Stimulated activated CD8-positive, alpha-beta memory T cell treated with anti-CD3 and anti-CD28 coated beads, Interleukin-4, amount 100 ng/mL, for 24 hours (primary cell): ENCODE data around the gene REEP5.
"Not testable (repeated sequence)": the region's sequence is repeated elsewhere in the genome, so short reads cannot be mapped to it uniquely, and the experiment has no call there.

Source experiments
- DNase-seq: peaks from one replicate; pipeline ENCODE4 v3.0.0-alpha.2; 2020; ENCODE audit warnings: low read depth

REEP5 gene

DNA sequence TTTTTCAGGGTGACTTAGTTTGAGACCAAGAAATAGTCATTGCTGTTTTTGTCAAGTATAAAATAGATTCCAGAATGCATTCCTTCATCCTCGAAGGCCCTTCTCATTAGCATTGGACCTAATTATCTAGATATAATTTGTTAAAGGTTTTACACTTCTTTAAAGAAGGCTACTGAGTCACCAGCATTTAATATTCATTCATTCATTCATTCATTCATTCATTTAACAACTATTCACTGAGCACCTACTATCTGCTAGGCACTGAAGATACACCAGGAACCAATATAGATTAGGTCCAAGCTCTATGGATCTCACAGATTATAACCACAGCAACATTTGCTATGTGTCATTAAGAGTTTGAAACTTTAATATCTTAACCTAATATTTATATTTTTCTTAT, 11.1 kb upstream of the REEP5 start:
- no peak for DNase-seq

DNA sequence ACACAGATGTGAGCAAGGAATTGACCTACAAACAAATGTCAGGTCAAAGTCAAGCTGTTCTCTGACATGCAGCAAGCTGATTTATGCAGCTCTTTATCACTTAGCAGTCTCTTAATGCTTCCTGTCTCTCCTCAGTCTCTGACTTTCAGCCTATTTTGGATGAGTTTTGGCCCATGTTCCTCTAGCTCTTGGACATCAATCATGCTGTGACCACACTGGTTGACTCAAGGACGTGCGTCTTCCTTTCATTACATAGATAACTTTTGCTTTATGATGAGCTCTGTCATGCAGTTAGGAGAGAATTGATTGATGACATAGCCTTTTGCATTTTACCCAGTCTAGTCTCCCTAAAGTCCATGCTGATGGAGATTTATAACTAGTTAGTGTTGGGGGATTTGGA, 9.4 kb upstream of the REEP5 start:
- DNase-seq, result no peak

DNA sequence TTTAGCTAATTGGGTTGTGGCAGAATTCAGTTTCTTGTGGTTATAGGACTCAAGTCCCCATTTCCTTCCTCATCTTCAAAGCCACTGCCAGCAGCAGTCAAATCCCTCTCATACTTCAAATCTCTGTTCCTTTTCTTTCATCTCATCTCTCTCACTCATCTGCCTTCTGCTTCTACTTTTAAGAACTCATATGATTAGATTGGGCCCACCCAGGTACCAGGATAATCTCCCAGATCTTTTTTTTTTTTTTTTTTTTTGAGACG, 8.0 kb upstream of the REEP5 start:
- no peak for DNase-seq

DNA sequence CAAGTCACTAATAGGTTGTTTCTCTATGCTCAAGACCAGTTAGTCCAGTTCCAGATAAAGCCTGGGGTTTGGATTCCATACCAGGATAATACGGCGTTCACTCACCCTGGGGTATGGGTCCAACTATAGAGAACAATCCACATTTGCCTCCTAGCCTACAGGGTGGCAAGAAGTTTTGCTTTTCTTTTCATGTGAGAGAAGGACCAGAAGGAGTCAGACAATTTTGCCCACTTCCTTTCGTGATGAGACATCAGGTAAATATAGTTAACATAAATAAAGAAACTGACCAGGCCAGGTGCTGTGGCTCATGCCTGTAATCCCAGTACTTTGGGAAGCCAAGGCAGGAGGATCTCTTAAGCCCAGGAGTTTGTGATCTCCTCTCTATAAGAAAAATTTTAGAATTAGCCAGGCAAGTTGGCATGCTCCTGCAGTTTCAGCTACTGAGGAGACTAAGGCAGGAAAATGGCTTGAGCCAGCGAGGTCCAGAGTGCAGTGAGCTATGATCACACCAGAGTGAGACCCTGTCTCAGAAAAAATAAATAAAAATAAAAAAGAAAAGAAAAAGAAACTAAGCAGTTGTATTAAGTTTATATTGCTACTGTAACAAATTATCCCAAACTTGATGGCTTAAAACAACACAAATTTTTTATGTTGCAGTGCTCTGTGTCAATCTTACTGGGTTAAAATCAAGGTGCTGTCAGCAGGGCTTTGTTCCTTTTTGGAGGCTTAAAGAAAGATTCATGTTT, 7.5 kb upstream of the REEP5 start:
- no peak for DNase-seq

DNA sequence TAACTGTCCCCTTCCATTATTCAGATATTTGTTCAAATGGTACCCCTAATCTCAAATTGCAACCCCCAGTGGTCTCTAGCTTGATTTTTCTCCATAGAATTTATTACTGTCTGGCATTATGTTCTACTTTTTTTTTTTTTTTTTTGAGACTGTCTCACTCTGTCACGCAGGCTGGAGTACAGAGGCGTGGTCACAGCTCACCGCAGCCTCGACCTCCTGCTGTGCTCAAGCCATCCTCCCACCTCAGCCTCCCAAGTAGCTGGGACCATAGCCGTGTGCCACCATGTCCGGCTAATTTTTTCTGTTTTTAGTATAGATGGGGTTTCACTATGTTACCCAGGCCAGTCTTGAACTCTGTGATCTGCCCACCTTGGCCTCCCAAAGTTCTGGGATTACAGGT, 2.0 kb upstream of the REEP5 start:
- no peak for DNase-seq

DNA sequence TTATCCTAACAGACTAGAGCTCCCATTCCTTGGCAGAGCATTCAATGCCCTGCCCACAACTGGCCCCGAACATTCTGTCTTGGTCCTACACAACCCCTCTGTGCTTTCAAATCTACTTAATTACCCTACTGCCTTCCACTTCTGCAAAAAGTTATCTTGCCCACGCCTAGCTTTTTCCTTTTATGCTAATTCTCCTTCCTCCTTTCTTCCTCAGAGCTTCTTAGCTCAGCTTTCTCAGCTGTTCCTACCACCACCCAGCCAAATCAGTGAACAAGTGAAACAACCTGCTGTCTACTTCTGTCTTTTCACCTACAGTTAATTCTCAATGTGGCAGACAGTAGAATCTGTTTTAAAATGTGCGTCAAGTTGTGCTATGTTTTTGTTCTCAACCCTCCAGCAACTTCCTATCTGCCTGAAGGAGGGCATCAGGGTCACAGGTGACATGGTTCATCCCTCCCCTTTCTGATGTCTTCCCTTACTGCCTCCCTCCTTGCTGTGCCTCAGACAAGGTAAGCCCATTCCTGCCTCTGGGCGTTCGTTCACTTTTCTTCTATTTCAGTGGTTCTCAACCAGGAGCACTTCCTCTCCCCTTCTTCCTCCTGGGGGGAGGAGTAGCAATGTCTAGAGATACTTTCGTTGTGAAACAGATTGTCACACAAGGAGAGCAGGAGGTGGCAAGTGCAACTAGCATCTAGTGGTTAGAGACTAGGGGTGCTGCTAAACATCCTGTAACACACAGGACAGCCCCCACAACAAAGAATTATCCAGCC, 1.3 kb upstream of the REEP5 start:
- no peak for DNase-seq

DNA sequence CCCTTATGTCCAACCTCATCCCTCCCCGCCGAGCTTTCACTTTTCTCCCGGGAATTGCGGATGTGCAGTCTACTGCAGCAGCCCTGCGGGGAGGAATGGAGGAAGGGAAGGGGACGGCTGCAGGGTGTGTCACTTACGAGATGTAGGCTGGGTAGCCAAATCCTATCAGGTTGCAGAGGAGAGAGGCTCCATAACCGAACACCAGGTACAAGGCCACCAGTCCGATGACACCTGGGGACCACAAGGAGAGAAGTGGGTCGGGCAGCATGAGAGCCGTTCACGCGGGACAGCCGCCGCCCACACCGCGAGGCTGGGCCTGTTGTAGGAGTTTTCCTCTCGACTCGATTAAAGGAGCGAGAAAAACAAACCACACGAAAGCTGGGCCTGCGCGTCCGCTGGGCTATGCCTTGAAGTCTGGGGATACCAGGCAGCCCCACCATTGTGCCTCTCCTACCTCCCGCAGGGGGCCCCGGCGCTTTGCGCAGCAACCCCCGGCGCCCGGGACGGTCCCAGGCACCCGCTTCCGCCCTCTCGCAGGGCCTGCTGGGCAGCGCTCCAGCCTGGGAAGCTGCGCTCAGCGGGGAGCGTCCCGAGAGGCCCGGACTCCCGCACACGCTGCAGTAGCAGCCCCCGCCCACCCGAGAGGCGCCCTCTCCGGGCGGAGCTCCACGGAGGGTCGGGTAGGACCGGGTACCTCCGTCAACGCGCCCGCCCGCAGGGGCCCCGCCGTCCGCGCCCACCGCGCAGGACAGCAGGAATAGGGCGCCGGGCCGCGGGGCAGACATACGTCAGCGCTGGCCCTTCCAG, 798 bp downstream of the REEP5 start:
- DNase-seq, result peak; percentile 38

DNA sequence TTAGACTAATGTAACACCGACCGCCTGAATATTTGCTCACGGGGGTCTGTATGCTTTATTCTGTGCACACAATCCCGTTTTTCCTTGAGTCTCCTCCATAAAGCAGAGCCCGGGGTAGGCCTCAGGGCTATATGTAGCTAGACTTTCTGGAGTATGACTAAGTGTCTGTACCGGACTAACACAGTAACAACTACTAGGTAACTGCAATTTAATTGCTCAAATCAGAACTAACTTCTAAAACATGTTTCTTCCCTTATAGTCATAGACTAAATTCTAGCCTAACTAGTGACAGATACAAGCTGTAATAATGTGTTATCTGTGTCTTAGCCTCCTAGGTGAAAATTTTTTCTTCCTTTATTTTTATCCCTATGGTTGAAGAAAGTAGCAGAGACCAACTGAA, 2.1 kb downstream of the REEP5 start:
- DNase-seq, result no peak

DNA sequence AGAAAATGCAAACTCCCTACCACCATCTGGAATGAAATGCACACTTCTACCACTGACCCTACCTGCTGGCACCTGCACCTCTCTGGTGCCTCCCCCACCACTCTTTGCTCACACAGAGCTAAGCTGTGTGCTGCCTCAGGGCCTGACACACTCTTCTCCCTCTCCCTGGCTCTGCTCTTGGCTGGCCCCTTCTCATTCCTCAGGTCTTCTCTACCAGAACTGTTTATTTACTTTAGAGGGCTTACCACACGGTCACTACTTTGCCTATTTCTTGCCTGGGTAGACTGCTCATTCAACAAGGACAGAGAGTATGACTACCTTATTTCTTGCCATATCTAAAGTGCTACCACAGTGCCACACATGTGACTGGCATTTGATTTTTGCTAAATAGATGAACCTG, 3.3 kb downstream of the REEP5 start:
- DNase-seq, result no peak

DNA sequence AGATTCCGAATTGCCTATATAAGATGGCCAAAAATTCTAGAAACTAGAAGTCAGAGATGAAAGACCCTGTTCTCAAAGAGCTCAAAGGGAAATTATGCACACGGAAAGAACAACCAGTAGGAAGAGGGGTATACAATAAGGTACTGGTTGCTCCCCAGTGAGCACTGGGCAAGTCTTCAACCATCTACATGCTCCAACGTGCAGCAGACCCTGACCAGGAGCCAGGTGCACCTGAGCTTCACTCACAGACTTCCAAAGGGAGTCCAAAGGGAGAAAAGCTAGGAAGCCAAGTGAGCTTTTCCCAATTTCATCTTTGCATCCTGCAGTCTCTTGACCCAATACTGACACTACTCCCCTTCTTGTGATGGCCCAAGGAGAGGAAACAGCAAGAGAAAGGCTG, 3.9 kb downstream of the REEP5 start:
- DNase-seq, result no peak

DNA sequence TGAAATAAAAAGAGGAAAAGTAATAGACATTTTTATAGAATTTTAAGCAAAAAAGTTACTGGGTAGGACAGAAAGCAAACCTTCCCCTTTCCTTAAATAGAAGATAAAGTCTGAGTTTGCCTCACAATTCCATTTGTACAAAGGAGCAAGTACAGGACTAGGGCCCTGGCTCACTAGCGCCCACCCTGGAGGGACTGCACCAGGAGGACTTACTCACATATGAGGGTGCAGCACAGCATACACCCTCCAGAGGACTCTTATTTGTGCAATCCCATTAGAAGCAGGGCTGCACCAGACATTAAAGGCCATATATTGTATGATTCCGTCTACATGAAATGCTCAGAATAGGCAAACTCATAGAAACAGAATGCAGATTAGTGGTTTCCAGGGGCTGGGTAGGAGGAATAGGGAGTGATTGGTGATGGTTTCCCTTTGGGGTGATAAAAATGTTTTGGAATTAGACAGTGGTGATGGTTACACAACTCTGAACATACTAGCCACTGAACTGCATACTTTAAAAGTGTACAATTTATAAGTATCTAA, 4.5 kb downstream of the REEP5 start:
- no peak for DNase-seq

DNA sequence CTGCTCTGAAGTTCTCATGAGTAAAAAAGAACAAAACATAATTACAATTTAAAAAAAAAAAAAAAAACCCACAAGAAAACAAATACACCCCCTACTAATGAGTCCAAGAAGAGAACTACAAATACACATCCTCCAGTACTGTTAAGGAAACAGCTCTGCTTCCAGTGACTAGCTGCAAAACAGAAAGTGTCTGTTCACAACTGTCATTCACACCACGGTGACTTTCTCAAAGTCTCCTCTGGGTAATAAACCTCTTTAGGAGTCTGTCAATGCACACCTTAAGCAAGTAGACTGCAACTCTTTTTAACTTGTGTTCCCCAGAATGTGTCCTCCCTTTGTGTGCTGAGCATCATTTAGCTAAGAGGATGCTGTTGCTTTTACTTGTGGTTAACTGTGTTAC, 6.2 kb downstream of the REEP5 start:
- DNase-seq, result no peak

DNA sequence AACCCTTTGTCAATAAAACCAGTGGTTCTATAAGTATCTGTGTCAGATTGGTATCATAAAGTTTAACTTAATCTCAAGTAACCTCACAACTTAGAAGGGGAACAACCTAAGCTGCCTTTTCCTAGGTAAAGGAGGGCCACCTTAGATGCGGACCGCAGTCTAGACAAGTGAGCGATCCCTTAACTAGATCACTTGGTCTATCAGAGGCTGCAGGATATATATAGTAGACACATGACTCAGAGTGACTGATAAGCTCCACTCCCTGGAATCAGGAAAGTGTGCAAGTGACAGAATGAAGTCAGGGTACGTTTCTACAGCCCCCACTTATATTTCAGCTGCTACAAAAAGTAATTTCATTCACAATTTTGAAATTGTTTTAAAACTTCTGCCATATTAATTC, 7.4 kb downstream of the REEP5 start:
- DNase-seq, result no peak

DNA sequence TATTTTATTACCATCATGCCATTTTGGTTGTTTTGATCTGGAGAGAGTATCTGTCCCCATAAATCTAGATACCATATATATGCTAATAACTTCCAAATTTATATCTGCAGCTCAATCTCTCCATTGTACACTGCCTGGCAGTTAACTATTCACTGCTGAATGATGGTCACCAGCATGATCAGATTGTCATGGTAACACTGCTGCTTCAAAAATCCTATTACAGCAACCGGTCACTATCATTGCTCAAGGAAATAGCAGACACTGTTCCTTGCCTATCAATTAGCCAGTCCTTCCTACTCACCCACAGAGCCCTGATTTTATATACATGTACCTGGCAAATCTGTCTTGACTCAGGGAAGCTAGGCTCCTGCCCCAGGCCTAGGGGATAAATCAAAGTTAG, 11.5 kb downstream of the REEP5 start:
- no peak for DNase-seq

DNA sequence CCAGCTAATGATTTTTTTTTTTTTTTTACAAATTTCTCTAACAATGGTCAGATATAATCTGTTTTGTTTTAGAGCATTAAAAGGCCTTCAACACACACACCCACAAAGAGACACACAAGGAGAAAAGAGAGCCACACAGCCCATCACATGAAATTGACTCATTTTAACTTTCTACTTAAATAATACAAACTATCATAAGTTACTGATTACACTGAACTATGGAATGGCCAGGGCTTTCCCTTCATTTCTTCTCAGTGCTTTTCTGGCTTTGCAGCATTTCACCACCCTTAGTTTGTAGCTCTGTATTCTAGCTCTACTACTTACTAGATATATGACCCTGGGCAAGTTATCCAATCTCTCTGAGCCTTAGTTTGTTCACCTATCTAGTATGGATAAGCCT, 13.2 kb downstream of the REEP5 start:
- no peak for DNase-seq

DNA sequence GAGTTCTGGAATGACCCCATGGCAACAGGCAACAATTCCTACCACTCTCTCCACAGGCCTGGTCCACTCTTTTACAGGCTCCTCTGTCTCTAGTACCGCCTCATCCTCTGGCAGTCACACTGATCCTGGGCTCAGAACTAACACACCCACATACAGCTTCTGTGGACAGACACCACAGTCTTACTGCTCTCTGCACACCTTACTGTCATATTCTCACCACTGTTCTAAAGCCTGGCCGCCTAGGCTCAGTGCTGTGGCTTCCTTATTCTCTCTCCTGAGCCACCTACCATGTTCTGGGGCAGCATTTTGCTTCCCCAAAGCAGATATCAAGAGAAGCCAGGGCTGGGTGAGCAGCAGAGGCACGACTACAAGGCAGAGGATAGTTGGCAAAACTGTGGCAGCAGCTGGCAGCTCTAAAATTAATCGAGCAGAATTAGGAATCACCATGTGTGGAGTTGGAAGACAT, 14.8 kb downstream of the REEP5 start:
- DNase-seq, result no peak

DNA sequence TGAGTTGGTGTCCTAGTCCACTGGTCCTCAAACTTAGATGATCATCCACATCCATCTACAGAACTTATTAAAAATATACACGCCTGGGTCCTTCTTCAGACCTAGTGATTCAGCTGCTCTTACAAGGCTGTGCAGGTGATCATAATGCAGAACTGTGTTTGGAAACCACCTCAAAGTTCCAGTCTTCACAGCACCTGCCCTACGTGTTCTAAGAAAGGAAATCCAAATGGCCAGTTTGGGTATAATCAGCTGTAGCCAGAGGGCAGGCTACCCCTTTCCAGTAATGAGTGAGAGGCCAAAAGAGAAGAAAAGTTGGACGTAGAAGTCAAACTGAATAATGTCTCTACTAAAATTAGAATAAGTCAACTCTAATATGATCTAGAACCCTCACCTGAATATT, 15.4 kb downstream of the REEP5 start:
- no peak for DNase-seq

DNA sequence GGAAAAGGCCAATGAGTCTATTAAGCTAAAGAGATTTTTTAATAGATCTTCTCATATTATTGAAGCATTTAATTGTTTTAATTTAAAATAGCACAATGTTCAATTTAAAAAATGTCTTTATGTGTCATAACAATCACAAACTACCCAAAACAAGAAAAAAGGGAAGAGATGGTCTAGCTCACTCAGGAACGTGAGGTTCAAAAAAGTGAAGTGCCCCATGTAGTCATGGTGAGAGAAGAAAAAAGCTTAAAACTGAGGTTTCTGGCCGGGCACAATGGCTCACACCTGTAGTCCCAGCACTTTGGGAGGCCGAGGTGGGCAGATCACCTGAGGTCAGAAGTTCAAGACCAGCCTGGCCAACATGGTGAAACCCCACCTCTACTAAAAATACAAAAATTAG, 17.0 kb downstream of the REEP5 start:
- DNase-seq, result not testable (repeated sequence)

DNA sequence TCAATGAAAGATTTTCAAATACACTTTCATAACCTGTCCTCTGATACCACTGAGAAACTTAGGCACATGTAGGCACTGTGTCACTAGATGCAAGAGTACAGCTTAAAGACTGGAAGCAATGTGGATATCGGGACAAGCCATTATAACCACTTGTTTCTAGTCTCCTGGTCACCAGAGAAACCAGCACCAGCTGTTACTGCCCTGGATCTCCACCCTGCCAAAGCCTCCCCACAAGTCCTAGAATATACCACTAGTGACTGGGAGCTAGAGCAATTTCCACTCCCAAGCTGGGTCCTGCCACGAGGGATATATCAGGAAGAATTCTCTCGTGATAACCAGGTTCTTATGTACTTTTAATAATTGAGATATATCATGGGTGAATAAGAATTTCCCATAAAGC, 19.5 kb downstream of the REEP5 start:
- no peak for DNase-seq

DNA sequence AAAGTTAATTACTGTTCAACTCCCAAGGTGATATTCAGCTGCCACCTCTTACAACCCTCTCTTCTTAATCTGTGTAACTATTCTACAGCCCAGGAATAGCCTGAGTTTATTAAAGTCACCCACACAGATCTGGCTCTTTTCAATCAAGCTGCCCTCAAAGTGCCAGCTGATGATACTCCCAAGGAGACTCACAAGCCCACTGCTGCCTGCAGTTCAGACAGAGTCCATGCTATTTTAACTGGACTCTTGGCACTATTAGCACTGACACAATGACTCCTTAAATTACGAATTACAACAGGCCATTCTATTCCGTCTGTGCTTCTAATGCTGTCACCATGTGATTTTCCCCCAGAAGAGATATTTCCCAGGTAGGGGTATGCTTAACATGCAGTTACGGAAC, 26.3 kb downstream of the REEP5 start:
- no peak for DNase-seq

DNA sequence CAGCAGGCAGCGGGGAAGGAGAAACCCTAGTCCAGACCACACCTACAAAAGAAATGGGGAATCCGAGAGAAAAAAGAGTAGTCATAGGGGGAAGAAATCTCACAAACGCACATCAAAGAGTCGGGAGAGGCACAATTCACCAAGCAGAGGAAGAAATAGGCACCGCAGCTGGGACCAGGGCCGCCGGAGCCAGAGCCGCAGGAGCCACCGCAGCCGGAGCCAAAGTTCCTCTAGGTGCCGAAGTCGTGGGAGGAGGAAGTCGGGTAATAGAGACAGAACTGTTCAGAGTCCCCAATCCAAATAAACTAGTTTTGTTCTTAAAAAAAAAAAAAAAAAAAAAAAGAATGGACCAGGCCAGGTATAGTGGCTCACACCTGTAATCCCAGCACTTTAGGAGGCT, 29.3 kb downstream of the REEP5 start:
- no peak for DNase-seq

DNA sequence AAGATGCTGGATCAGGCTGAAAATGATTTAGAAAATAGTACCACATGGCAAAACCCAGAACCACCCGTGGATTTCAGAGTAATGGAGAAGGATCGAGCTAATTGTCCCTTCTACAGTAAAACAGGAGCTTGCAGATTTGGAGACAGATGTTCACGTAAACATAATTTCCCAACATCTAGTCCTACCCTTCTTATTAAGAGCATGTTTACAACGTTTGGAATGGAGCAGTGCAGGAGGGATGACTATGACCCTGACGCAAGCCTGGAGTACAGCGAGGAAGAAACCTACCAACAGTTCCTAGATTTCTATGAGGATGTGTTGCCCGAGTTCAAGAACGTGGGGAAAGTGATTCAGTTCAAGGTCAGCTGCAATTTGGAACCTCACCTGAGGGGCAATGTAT, 30.0 kb downstream of the REEP5 start:
- not testable (repeated sequence) for DNase-seq

DNA sequence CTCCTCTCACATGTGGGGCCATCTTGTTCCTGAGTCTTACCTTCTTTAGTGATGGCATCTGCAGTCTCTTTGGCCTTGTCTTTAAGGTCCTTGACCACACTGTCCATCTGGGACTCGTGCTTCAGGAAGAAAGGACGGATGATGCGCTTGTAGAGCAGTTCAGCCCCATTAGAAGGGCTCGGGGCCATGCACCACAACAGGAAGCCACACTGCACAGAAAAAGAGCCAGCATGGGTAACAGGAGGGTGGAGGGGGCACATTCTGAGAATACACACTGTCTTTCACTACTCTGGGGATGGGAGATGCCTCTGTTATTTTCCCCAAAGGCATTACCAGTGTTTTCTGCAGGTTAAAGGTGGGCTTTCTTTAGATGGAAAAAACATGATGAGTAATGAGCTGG, 35.1 kb downstream of the REEP5 start:
- DNase-seq, result no peak
